NCI-H1417 treated with DMSO at 0.1 percent for 48 hours (cell line): Measurements from ENCODE around the gene GFRA3.
"Not testable (repeated sequence)": the region's sequence is repeated elsewhere in the genome, so short reads cannot be mapped to it uniquely, and the experiment has no call there.

Experiments used
- DNase-seq: peaks from one replicate; lab custom pipeline; 2025; lab: John Stamatoyannopoulos, UW

The GFRA3 gene, protein sequence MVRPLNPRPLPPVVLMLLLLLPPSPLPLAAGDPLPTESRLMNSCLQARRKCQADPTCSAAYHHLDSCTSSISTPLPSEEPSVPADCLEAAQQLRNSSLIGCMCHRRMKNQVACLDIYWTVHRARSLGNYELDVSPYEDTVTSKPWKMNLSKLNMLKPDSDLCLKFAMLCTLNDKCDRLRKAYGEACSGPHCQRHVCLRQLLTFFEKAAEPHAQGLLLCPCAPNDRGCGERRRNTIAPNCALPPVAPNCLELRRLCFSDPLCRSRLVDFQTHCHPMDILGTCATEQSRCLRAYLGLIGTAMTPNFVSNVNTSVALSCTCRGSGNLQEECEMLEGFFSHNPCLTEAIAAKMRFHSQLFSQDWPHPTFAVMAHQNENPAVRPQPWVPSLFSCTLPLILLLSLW

DNA sequence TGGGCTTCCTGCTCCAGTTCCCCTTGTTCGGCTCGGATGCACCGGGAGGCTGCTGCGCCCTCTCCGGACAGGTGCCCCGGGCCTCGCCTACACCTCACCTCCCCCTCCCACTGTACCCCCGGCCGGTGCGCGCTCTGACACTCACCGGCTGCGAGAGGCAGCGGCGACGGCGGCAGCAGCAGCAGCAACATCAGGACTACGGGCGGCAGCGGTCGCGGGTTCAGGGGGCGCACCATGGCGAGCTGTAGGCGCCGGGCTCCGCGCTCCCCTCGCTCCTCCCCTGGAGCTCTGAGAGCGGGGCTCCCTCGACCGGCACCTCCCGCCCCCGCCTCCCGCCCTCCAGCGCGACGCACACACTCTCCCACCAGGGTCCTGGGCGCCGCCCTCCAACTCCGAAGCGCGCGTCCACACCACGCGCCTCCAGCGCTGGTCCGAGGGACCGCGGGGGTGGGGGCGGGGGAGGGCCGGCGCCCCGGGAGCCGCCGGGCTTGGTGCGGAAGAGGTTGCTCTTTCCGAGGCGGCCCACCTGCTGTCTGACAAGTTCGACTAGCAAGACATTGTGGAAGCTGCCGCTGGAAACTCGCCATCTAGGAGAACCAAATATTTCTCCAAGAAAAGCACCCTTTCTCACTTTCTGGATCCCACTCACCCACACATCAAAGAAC lies at the start of gene GFRA3:
Gene GFRA3, minus strand, starts transcription at position 433 of the 665 bp plus-strand sequence. Its CDS starts 197 bp downstream, at position 236.
- no peak for DNase-seq

DNA sequence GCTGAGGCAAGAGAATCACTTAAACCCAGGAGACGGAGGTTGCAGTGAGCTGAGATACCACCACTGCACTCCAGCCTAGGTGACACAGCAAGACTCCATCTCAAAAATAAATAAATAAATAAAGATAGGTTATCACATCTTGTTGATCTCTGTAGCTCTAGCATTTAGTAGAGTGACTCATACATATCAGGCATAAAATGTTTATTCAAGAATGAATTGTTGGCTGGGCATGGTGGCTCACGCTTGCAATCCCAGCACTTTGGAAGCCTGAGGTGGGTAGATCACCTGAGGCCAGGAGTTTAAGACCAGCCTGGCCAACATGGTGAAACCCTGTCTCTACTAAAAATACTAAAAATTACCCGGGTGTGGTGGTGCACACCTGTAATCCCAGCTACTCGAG lies 43.8 kb upstream of the GFRA3 start:
- not testable (repeated sequence) for DNase-seq

DNA sequence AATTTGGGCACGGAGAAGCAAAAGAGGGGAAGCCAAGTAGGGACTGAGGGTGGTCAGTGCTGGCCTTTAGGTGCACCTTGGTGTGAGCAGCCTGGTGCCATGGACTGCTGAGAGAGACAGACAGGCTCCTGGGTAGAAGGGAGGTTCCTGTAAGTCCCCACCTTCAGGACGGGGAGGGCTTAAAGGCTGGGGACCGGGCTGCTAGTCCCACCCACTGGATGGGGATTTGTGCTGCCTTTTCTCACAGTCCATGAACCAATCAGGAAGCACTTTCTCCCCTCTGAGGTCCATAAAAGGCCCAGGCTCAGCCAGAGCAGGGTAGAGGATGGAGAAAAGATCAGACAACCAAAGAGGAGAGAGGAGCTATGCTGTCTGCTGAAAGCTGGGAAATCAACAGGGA lies 41.9 kb upstream of the GFRA3 start:
- no peak for DNase-seq

DNA sequence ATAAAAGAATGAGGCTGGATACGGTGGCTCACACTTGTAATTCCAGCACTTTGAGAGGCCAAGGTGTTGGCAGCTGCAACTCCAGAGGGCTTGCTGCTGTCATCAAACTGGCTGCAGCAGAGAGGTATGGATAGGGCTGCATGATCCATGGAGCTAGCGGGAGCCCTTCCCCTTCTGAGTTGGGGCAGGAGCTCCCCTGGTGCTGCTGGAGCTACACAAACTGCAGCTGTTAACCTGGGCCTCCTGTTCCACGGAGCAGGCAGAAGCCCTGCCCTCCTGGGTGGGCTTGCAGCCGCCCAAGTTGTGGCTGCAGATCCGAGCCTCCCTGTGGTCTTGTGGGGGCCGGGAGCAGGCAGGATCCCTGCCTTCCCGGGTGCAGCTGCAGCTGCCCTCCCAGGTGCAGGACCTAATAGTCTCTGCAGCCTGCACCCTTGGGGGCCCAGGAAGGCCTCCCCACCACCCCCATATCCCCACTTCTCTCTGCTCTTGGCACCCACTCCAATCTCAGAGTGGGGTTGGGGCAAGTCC lies 41.4 kb upstream of the GFRA3 start:
- no peak for DNase-seq

DNA sequence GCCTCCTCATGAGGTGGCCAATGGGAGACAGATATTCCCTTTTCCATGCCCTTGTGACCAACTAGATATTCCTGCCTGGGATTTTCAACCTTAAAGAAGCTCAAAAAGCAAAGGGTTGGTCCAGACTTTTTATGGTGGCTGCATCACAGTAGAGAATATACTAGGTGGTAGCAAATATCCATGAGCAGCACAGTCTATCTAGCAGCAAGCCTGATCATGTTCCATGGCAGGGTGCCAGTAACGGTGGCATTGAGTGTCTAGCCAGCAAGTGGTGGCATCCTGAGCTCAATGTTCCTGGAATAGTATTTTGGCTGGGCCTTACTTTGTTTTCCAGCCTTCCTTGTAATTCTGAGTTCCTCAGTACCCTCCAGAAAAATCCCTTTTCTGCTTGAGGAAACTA lies 31.4 kb upstream of the GFRA3 start:
- DNase-seq, result no peak

DNA sequence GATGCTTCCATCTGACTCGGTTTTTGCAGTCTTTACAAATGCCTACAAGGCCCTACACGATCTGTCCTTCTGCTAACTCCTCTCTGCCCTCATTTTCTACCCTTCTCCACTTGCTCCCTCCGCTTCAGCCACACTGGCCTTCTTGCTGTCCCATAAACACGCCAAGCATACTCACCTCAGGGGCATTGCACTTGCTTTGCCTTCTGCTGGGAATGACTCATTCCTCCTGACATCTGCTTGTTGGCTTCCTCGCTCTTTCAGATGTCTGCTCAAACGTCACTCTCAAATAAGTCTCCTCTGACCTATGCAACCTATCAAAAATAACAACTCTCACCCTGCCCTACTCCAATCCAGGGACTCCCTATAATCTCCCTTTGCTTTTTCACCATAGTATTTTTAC lies 29.0 kb upstream of the GFRA3 start:
- DNase-seq, result no peak

DNA sequence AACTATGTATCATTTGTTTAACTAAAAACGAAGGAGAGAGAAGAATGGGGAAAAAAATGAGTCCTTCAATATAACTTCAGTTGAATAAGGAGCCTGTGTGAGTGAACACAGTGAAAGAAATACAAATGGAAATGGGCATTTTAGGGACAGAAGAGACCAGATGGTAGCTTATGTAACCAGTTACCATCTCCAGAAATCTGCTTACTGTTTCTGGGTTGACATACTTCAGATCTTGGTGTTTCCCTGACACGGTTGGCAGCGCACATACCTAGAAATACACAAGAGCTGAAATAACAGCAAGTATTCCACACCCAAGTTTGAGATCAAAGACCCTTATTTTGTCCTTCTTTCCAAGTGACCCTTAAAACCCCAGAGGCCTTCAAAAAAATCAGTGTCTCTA lies 14.9 kb upstream of the GFRA3 start:
- DNase-seq, result no peak

DNA sequence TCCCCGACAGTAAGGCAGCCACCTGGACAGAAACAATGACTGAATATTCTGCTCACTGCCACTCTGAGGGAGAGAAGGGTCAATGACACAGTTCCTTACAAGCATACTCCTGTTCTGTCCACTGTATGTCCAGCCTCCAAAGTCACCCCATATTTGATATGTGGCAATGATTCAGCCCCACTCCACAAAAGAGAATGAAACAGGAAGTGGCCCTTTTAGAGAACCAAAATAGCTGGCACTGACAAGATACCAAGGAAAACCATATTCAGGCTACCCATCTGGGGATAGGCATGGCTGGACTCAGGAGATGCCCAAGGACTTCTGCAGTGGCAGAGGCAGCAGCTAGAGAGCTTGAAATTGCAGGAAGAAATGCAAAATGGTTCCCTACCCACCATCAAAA lies 12.8 kb upstream of the GFRA3 start:
- DNase-seq, result no peak

DNA sequence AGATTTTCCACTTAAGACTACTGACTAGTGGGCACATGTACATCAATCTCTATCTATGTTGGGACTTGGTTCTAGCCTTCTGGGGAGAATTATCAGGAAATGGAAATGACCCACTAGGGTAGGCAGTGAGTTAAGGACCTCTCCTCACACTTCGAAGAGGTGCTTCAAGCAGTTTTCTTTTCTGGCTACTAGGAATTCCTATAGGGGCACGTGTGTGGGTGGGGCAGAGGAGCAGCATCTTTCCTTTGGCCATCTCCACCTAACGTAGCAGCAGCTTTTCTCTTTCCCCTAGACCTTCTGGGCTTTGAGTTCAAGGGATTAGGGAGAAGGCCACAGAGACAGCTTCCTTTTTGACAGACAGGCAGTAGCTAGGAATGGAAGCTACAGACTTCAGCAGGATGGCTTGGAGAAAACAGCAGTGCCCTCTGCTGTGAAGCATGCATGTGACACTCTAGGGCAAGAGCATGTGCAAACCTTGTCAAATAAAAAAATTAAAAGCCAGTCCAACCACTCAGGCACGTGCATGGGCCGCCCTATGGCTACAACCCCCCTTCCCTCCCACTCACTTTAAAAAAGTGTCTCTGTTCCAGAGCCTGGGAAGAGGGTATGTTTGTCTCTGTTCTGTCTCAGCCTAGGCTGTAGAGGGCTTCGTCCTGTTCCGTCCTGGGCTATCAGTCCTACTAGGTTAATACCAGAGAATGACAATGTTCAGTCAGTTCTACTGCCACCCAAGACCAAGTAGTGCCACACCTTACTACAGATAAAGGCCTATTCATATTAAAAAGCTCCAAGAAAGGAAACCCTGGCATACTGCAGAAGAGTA lies 8.7 kb upstream of the GFRA3 start:
- no peak for DNase-seq

DNA sequence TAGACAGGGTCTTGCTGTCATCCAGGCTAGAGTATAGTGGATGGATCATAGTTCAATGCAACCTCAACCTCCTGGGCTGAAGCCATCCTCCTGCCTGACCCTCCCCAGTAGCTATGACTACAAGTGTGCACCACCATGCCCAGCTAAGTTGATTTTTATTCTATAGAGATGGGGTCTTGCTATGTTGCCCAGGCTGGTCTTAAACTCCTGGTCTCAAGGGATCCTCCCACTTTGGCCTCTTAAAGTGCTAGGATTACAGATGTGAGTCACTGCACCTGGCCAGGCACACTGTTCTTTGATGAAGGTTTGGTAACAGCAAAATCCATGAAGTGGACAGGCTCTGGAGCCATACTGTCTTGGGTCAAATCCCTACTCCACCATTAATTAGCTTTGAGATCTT lies 6.5 kb upstream of the GFRA3 start:
- no peak for DNase-seq

DNA sequence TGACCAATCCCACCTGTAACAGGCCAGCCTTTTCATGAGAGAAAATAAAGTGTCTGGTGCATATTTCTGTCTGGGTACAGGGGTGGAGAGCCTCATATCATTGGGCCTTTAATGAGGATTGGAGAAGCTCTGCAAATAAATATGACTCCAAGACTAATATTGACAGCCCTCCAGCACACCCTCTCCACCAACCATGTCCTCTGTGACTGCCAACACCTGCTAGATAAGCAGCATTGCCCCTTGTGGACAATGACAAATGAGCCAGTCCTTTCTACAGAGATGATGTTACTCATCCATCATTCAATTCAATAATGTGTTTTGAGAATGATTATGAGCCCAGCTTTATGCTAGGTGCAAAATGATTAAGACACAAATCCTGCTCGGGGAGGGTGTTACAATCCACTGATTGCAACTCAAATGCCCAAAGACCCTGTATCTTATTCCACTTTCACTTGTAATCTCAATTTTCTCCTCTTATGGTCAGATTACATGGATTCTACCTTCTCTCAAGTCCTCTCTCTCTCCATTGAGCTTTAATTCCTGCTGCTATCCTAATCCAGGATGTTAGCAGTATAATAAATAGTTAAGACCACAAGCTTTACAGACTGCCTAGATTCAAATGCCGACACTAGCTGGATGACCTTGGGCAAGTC lies 2.1 kb upstream of the GFRA3 start:
- DNase-seq, result peak; percentile 41

DNA sequence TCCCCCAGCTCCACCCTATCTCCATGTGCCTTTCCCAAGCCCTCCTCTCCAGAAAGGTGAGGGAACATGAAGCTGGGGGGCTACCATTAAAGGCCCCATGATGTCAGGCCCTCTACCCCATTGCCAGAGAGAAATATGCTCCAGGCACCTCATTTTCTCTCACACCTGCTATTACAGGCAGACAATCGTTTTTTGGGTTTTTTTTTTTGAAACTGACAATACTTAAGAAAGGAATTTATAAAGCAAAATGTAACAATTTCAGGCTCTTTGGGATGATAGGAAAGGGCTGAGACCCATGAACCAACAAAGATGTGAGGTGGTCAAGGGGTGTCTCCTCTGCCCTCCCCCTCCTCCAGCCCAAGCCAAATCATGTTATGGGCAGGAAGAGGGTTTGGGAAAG lies 1.5 kb upstream of the GFRA3 start:
- no peak for DNase-seq

DNA sequence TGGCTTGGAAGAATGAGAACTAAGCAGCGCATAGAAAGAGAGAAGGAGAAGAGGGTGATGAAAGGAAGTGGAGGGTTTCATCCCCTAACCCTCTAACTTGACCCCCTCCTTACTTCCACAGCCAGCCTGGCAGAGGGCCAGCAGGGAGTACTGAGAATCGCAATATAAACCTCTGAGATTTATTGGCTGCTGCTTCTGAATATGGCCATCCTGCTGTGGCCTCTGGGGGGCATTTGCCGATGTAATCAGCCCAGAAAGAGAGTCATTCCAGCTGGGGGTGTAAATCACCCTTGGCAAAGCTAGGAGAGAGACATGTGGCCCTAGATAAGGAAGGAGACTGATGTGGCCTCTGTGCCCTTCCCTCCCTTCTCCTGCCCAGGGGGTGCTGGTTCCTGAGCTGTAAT lies 960 bp upstream of the GFRA3 start:
- no peak for DNase-seq

DNA sequence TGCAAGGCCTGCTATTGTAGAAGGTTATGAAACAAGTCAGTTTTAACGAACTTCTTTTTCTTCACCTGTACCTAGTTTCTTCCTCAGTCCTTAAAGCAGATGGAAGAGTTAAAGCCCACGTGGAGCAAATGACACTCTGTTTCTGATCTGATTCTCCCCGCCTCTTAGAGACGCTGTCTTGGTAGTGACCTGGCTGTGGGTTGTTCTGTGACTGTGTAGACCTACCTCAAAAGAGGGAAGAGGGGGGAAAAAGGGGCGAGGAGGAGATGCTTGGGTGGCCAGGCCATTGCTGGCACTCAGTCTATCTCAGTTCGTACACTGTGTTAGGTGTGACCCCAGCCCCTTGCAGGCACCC lies 610 bp downstream of the GFRA3 start:
- no peak for DNase-seq

DNA sequence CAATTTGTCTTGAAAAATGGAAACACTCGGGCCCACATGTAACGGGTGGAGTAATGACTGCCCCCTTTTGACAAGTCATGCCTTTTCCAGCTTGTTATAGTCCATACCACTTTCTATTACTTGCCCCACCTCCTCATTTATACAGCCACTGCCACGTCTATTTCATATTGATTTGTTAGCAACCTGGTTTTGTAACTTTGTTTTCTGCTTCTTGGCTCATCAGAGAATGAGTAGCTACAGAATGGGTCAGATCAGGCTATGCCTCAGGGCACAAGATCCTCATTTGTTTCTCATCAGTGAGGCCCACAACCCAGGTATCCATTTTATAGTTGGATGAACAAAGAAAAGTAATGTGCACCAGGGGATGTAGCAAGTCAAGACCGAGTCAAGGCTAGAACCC lies 1.7 kb downstream of the GFRA3 start:
- no peak for DNase-seq

DNA sequence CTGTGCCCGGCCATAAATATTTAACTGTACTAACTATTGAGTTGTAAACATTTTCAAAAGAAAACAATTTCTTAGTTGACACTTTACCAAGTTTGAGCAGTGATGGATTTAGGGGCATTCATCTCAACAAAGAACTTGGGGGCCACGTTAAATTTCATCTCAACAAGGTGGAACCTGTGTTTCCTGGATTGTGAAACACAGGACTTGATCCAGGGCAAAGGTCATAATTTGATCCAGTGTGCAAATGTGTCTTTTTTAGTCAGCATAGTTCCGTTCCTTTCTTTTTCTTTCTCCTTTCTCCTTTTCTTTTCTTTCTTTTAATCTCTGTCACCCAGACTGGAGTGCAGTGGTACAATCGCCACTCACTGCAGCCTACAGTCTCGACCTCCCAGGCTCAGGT lies 3.1 kb downstream of the GFRA3 start:
- DNase-seq, result no peak

DNA sequence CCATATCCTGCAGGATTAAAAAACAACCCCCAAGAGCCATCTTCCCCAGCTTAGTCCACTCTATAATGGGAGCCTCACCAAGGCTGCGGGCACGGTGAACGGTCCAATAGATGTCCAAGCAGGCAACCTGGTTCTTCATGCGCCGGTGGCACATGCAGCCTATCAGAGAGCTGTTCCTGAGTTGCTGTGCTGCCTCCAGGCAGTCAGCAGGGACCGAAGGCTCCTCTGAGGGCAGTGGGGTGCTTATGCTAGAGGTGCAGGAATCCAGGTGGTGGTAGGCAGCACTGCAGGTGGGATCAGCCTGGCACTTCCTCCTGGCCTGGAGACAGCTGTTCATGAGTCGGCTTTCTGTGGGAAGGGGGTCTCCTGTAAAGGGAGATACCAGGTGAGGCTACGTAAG lies 10.2 kb downstream of the GFRA3 start:
- no peak for DNase-seq

DNA sequence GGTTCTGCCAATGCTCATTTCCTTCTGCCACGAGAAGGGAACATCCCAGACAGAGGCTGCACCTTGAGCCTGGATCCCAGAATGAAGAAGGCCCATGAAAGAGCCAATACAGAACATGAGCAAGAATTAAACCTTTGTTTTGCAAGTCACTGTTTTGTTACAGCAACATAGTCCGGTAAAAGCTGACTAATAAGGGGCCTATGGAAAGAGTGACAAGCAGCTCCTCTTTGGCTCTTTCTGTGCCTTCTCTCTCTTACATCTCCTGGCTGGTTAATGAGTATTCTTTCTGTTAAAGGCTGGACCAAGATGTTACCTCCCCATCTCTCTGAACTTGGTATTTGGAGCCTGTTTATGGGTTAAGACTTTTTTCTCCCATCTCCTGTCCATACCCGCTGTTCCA lies 10.8 kb downstream of the GFRA3 start:
- no peak for DNase-seq

DNA sequence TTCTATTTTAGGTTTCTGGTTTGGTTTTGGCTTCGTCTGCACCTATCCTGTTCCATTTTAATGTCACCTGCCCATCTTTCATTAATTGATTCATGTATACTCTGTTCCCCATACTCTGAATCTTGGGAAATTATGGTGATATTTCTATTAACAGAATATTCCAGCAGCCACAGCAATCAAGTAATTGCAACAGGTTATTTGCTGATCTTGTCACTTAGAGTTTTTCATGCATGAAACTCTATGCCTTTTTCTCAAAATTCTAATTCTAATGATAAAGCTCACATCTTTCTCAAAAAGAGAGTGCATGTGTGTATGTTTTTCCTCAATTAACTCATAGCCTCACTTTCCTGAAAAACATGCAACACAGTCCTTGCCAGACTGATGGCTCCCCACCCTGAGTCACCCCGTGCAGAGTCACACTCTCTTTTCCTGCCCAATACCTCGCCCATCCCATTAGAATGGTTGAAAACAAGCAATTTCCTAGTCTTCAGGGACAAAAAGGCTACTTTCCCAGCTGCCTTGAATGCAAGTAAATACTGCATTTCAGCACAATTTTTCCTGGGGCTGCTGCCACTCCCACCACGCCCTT lies 15.6 kb downstream of the GFRA3 start:
- DNase-seq, result no peak

DNA sequence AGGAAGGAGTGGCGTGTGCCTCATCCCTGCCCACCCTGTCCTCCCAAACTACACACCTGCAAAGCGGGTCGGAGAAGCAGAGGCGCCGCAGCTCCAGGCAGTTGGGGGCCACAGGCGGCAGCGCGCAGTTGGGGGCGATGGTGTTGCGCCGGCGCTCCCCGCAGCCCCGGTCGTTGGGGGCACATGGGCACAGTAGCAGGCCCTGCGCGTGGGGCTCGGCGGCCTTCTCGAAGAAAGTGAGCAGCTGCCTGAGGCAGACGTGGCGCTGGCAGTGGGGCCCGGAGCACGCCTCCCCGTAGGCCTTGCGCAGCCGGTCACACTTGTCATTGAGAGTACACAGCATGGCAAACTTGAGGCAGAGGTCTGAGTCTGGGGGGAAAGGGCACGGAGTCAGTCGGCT lies 16.8 kb downstream of the GFRA3 start:
- DNase-seq, result no peak

DNA sequence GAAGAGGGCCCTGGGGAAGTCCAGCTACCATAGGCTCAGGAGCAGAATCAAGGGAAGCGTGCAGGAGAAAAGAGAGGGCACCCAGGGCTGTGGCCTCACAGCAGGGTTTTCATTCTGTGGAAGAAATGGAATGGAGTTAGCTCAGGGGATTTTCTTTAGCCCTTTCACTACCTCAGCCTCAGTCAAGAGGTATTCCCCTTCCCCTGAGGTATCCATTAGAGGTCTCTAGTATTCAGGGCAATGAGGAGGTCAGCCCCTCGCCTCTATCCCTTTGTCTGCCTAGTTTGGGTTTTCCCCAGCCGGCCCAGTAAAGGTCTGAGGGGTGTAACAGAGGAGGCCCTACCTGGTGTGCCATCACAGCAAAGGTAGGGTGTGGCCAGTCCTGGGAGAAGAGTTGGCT lies 21.5 kb downstream of the GFRA3 start:
- DNase-seq, result no peak

DNA sequence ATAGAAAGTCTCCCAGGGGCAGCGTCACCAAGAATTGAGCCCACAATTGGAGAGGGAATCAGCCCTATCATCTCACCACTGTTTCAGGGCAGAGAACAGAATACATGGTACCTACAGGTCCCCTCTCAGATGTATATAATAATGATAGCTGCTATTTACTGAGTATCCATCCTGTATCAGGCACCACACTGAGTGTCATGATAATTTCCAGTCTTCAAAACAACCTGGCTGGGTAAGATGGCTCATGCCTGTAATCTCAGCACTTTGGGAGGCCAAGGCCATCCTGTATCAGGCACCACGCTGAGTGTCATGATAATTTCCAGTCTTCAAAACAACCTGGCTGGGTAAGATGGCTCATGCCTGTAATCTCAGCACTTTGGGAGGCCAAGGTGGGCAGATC lies 26.6 kb downstream of the GFRA3 start:
- not testable (repeated sequence) for DNase-seq
